ENCODE data around the gene AK8. TPM values are rescaled to one million over a fixed set of nuclear protein-coding genes. Genes with fewer than 3 reads are reported as not detected.

AK8 gene
- polyA plus RNA-seq, 1 experiment: 0.53 TPM

- H3K36me3 ChIP-seq (ENCODE audit: control insufficient read depth, insufficient read depth, low read length): no peaks in the 10 kb centered on the region
- DNase-seq (ENCODE audit: low read depth): no peak
- no peak overlapping the region for H3K4me3 ChIP-seq (ENCODE audit: low read depth, low read length)
- POLR2A ChIA-PET: no interaction called here
- H3K27me3 ChIP-seq (ENCODE audit: control insufficient read depth, insufficient read depth, low read length): peaks cover 12% of the 10 kb centered on the region
- CTCF ChIA-PET: no interaction called here
- TF ChIP-seq, protein P1, sequence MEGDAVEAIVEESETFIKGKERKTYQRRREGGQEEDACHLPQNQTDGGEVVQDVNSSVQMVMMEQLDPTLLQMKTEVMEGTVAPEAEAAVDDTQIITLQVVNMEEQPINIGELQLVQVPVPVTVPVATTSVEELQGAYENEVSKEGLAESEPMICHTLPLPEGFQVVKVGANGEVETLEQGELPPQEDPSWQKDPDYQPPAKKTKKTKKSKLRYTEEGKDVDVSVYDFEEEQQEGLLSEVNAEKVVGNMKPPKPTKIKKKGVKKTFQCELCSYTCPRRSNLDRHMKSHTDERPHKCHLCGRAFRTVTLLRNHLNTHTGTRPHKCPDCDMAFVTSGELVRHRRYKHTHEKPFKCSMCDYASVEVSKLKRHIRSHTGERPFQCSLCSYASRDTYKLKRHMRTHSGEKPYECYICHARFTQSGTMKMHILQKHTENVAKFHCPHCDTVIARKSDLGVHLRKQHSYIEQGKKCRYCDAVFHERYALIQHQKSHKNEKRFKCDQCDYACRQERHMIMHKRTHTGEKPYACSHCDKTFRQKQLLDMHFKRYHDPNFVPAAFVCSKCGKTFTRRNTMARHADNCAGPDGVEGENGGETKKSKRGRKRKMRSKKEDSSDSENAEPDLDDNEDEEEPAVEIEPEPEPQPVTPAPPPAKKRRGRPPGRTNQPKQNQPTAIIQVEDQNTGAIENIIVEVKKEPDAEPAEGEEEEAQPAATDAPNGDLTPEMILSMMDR (IDR thresholded peaks at IDR 0.05; ENCODE audit: insufficient read depth, low read depth, low read length): no peak
Measured at GRCh38 chr9:132837501-132838286, 40.4 kb downstream of the AK8 start.

DNA sequence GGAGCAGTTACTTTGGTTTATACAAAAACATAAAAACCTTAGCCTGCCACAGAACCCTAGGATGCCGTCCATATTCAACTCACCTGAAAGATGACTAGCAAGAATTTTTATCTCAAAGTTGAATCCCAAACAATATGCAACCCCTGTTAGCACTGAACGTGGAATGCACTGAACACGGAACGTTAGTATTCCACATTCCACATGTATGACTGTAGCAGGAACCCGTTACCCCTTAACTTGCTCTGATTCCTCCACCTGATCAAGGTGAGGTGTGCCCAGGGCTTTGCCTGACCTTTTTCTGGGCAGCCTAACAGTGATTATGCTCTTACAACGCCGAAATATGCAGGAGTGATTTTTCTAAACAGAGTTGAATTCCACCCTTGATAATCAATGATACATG is 43.7 kb downstream of the AK8 start:
- peaks cover 14% of the 10 kb centered on the region for H3K27me3 ChIP-seq (ENCODE audit: control insufficient read depth, insufficient read depth, low read length)
- no peak for DNase-seq (ENCODE audit: low read depth)
- H3K4me3 ChIP-seq (ENCODE audit: low read depth, low read length): no peak overlapping the region
- TF ChIP-seq, protein P1 (IDR thresholded peaks at IDR 0.05; ENCODE audit: insufficient read depth, low read depth, low read length): no peak
- CTCF ChIA-PET: interaction anchor here (0.6 kb wide), 1 partner anchor 106 kb away, joined by 3 read pairs; no protein-coding TSS in a partner anchor
- H3K36me3 ChIP-seq (ENCODE audit: control insufficient read depth, insufficient read depth, low read length): no peaks in the 10 kb centered on the region
- POLR2A ChIA-PET: no interaction called here

DNA sequence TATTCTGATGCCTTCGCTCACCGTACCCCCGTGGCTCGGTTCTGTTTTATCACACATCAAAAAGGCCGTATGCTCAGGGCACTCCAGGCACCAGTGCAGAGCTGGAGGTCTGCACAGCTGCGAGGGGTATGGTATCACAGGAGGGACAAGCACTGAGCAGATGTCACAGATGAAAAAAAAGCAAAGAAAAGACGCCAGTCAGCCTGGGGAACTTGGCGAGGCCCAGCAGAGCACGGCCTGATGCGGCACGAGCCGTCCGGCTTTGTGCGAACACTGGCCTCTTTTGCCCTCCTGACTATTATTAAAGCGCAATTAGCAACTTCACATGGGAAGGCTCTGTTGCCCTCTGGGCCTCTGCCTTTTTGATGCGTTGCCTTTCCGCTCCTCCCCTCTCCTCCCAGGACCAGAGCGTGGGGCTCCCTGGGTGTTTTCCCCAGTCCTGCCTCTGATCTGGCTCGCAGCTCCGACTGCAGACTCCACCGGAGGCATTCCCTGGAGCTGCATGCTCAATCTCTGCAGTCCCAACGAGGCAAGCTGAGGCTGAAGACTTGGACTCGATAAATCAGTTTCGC is 44.4 kb downstream of the AK8 start:
- CTCF ChIA-PET: no interaction called here
- POLR2A ChIA-PET: no interaction called here
- no peak for DNase-seq (ENCODE audit: low read depth)
- Histone ChIP-seq H3K4me3 (ENCODE audit: low read depth, low read length) (no peak overlapping the region), H3K27me3 (ENCODE audit: control insufficient read depth, insufficient read depth, low read length) (peaks cover 14% of the 10 kb centered on the region), H3K36me3 (ENCODE audit: control insufficient read depth, insufficient read depth, low read length) (no peaks in the 10 kb centered on the region)
- TF ChIP-seq, protein P1 (IDR thresholded peaks at IDR 0.05; ENCODE audit: insufficient read depth, low read depth, low read length): no peak

- Histone ChIP-seq H3K27me3 (ENCODE audit: control insufficient read depth, insufficient read depth, low read length) (peaks cover 14% of the 10 kb centered on the region), H3K4me3 (ENCODE audit: low read depth, low read length) (no peak overlapping the region), H3K36me3 (ENCODE audit: control insufficient read depth, insufficient read depth, low read length) (no peaks in the 10 kb centered on the region)
- no peak for DNase-seq (ENCODE audit: low read depth)
- TF ChIP-seq, protein P1 (IDR thresholded peaks at IDR 0.05; ENCODE audit: insufficient read depth, low read depth, low read length): no peak
- ChIA-PET CTCF (no interaction called here), POLR2A (interaction anchor here (0.7 kb wide), 1 partner anchor 670 kb away, joined by 18 read pairs; the partner anchor contains the start of gene NTNG2)
Measured at GRCh38 chr9:132832171-132832881, 45.8 kb downstream of the AK8 start.

- H3K36me3 ChIP-seq (ENCODE audit: control insufficient read depth, insufficient read depth, low read length): no peaks in the 10 kb centered on the region
- CTCF ChIA-PET: no interaction called here
- no peak for DNase-seq (ENCODE audit: low read depth)
- peaks cover 16% of the 10 kb centered on the region for H3K27me3 ChIP-seq (ENCODE audit: control insufficient read depth, insufficient read depth, low read length)
- TF ChIP-seq, protein P1 (IDR thresholded peaks at IDR 0.05; ENCODE audit: insufficient read depth, low read depth, low read length): no peak
- POLR2A ChIA-PET: no interaction called here
- H3K4me3 ChIP-seq (ENCODE audit: low read depth, low read length): no peak overlapping the region
Measured at GRCh38 chr9:132828201-132828770, 49.8 kb downstream of the AK8 start.
